ENCODE measurements around the gene ARL13A.
"Not testable (repeated sequence)": the region's sequence is repeated elsewhere in the genome, so short reads cannot be mapped to it uniquely, and the experiment has no call there.

Gene ARL13A

DNA sequence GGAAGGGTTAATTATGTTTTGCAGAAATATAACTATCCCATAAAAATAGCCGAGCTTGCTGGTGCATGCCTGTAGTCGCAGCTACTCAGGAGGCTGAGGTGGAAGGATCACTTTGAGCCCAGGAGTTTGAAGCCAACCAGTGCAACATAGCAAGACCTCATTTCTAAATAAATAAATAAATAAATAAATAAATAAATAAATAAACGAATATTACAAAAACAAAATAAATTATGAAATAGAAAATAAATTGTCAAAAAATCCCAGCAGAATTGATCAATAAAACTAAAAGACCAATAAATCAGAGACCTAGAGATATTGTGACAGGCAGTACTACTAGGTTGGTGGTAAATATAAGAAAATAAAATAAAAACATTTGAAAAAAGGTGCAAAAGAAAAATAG is 6.7 kb upstream of the ARL13A start:
- H3K36me3 ChIP-seq (ENCODE audit: insufficient read depth, low read depth, low read length): no peaks in the 10 kb centered on the region
- no peak overlapping the region for H3K4me3 ChIP-seq (ENCODE audit: low read length)
- H3K27me3 ChIP-seq (ENCODE audit: insufficient read depth, low read length): no peaks in the 10 kb centered on the region
- H3K27ac ChIP-seq (ENCODE audit: low read length): no peak overlapping the region
- H3K9me3 ChIP-seq (ENCODE audit: insufficient read depth, low read depth, low read length): no peaks in the 10 kb centered on the region
- no peak overlapping the region for H3K9ac ChIP-seq (ENCODE audit: low read depth, low read length)
- no peaks in the 10 kb centered on the region for H3K4me1 ChIP-seq (ENCODE audit: insufficient read depth, low read length)

DNA sequence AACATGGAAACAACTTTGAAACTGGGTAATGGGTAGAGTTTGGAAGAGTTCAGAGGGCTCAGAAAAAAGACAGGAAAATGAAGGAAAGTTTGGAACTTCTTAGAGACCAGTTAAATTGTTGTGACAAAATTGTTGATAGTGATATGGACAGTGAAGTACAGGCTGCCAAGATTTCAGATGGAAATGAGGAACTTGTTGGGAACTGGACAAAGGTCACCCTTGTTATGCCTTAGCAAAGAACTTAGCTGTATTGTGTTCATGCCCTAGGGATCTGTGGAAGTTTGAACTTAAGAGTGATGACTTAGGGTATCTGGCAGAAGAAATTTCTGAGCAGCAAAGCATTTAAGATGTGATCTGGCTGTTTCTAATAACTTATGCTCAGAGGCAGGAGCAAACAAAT is 5.1 kb upstream of the ARL13A start:
- no peak overlapping the region for H3K27ac ChIP-seq (ENCODE audit: low read length)
- H3K36me3 ChIP-seq (ENCODE audit: insufficient read depth, low read depth, low read length): no peaks in the 10 kb centered on the region
- no peaks in the 10 kb centered on the region for H3K27me3 ChIP-seq (ENCODE audit: insufficient read depth, low read length)
- no peak overlapping the region for H3K9ac ChIP-seq (ENCODE audit: low read depth, low read length)
- H3K4me1 ChIP-seq (ENCODE audit: insufficient read depth, low read length): no peaks in the 10 kb centered on the region
- no peak overlapping the region for H3K4me3 ChIP-seq (ENCODE audit: low read length)
- H3K9me3 ChIP-seq (ENCODE audit: insufficient read depth, low read depth, low read length): no peaks in the 10 kb centered on the region

DNA sequence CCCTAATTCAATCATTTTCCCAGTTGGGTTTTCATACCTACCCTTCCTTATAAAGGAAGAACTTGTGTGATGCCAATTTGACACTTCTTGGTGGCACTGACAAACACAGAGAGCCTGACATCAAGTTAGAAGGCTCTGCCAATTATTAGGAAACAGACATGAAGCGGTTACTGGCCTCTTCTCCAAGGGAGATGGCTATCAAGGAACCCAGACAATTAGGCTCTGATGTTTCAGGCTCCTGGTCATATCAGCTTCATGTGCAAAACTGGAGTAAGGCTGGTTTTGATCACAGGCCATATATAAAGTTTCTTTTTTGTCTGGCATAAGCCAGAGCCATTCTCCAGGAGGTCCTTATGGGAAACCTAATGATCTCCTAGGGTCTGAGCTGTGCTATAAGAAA is 428 bp downstream of the ARL13A start:
- Histone ChIP-seq H3K4me1 (ENCODE audit: insufficient read depth, low read length) (no peaks in the 10 kb centered on the region), H3K9me3 (ENCODE audit: insufficient read depth, low read depth, low read length) (no peaks in the 10 kb centered on the region; the same call in 1 of the 2 replicates), H3K4me3 (ENCODE audit: low read length) (no peak overlapping the region), H3K36me3 (ENCODE audit: insufficient read depth, low read depth, low read length) (no peaks in the 10 kb centered on the region), H3K27ac (ENCODE audit: low read length) (no peak overlapping the region), H3K9ac (ENCODE audit: low read depth, low read length) (no peak overlapping the region), H3K27me3 (ENCODE audit: insufficient read depth, low read length) (no peaks in the 10 kb centered on the region)

- no peaks in the 10 kb centered on the region for H3K27me3 ChIP-seq (ENCODE audit: insufficient read depth, low read length)
- no peak overlapping the region for H3K9ac ChIP-seq (ENCODE audit: low read depth, low read length)
- no peaks in the 10 kb centered on the region for H3K4me1 ChIP-seq (ENCODE audit: insufficient read depth, low read length)
- H3K36me3 ChIP-seq (ENCODE audit: insufficient read depth, low read depth, low read length): no peaks in the 10 kb centered on the region
- H3K27ac ChIP-seq (ENCODE audit: low read length): no peak overlapping the region
- no peaks in the 10 kb centered on the region; the same call in 1 of the 2 replicates for H3K9me3 ChIP-seq (ENCODE audit: insufficient read depth, low read depth, low read length)
- no peak overlapping the region for H3K4me3 ChIP-seq (ENCODE audit: low read length)
Measured at GRCh38 chrX:100973411-100973810, 3.9 kb downstream of the ARL13A start.

GRCh38 chrX:100975212-100975611 is 5.7 kb downstream of the ARL13A start:
- Histone ChIP-seq H3K9me3 (ENCODE audit: insufficient read depth, low read depth, low read length) (no peaks in the 10 kb centered on the region; the same call in 1 of the 2 replicates), H3K27me3 (ENCODE audit: insufficient read depth, low read length) (no peaks in the 10 kb centered on the region), H3K9ac (ENCODE audit: low read depth, low read length) (no peak overlapping the region), H3K4me3 (ENCODE audit: low read length) (no peak overlapping the region), H3K27ac (ENCODE audit: low read length) (no peak overlapping the region), H3K36me3 (ENCODE audit: insufficient read depth, low read depth, low read length) (no peaks in the 10 kb centered on the region), H3K4me1 (ENCODE audit: insufficient read depth, low read length) (no peaks in the 10 kb centered on the region)

DNA sequence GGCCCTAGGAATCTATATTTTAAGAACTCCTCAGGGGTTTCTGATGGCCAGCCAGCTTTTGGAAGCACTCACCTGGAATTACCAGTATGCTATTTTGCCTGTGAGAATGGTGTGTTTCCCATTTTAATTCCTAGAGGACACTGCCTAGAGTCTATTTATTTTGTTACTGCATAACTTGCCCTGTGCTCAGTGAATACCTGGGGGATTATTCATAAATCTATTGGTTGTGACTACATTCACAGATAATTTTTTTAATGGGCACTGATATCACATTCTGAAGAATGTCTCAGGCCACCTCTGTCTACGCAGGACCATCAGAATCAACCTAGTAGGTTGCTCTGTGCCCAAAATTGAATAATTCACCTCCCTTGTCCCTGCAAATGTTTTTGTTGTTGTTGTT is 6.7 kb downstream of the ARL13A start:
- H3K27ac ChIP-seq (ENCODE audit: low read length): no peak overlapping the region
- no peaks in the 10 kb centered on the region for H3K27me3 ChIP-seq (ENCODE audit: insufficient read depth, low read length)
- no peak overlapping the region for H3K4me3 ChIP-seq (ENCODE audit: low read length)
- H3K9ac ChIP-seq (ENCODE audit: low read depth, low read length): no peak overlapping the region
- no peaks in the 10 kb centered on the region for H3K4me1 ChIP-seq (ENCODE audit: insufficient read depth, low read length)
- H3K9me3 ChIP-seq (ENCODE audit: insufficient read depth, low read depth, low read length): no peaks in the 10 kb centered on the region; the same call in 1 of the 2 replicates
- no peaks in the 10 kb centered on the region for H3K36me3 ChIP-seq (ENCODE audit: insufficient read depth, low read depth, low read length)

- Histone ChIP-seq H3K4me1 (ENCODE audit: insufficient read depth, low read length) (no peaks in the 10 kb centered on the region), H3K9me3 (ENCODE audit: insufficient read depth, low read depth, low read length) (no peaks in the 10 kb centered on the region), H3K27me3 (ENCODE audit: insufficient read depth, low read length) (no peaks in the 10 kb centered on the region), H3K4me3 (ENCODE audit: low read length) (no peak overlapping the region), H3K9ac (ENCODE audit: low read depth, low read length) (no peak overlapping the region), H3K27ac (ENCODE audit: low read length) (no peak overlapping the region), H3K36me3 (ENCODE audit: insufficient read depth, low read depth, low read length) (no peaks in the 10 kb centered on the region)
Measured at GRCh38 chrX:100979881-100980607, 10.5 kb downstream of the ARL13A start.

GRCh38 chrX:100980608-100981497 is 11.3 kb downstream of the ARL13A start:
- Histone ChIP-seq H3K27ac (ENCODE audit: low read length) (no peak overlapping the region), H3K27me3 (ENCODE audit: insufficient read depth, low read length) (no peaks in the 10 kb centered on the region), H3K4me1 (ENCODE audit: insufficient read depth, low read length) (no peaks in the 10 kb centered on the region), H3K9me3 (ENCODE audit: insufficient read depth, low read depth, low read length) (no peaks in the 10 kb centered on the region), H3K9ac (ENCODE audit: low read depth, low read length) (no peak overlapping the region), H3K4me3 (ENCODE audit: low read length) (no peak overlapping the region), H3K36me3 (ENCODE audit: insufficient read depth, low read depth, low read length) (no peaks in the 10 kb centered on the region)

GRCh38 chrX:100981498-100981845 is 12.0 kb downstream of the ARL13A start:
- not testable (repeated sequence) for H3K9me3 ChIP-seq (ENCODE audit: insufficient read depth, low read depth, low read length); H3K36me3 ChIP-seq (ENCODE audit: insufficient read depth, low read depth, low read length); H3K27ac ChIP-seq (ENCODE audit: low read length); H3K9ac ChIP-seq (ENCODE audit: low read depth, low read length); H3K27me3 ChIP-seq (ENCODE audit: insufficient read depth, low read length); H3K4me1 ChIP-seq (ENCODE audit: insufficient read depth, low read length); H3K4me3 ChIP-seq (ENCODE audit: low read length)

- no peak overlapping the region for H3K4me3 ChIP-seq (ENCODE audit: low read length)
- no peak overlapping the region for H3K27ac ChIP-seq (ENCODE audit: low read length)
- H3K9ac ChIP-seq (ENCODE audit: low read depth, low read length): no peak overlapping the region
- no peaks in the 10 kb centered on the region for H3K9me3 ChIP-seq (ENCODE audit: insufficient read depth, low read depth, low read length)
- H3K4me1 ChIP-seq (ENCODE audit: insufficient read depth, low read length): no peaks in the 10 kb centered on the region
- no peaks in the 10 kb centered on the region for H3K27me3 ChIP-seq (ENCODE audit: insufficient read depth, low read length)
- no peaks in the 10 kb centered on the region for H3K36me3 ChIP-seq (ENCODE audit: insufficient read depth, low read depth, low read length)
Measured at GRCh38 chrX:100984818-100985217, 15.3 kb downstream of the ARL13A start.

- no peaks in the 10 kb centered on the region for H3K27me3 ChIP-seq (ENCODE audit: insufficient read depth, low read length)
- H3K9ac ChIP-seq (ENCODE audit: low read depth, low read length): no peak overlapping the region
- no peak overlapping the region for H3K4me3 ChIP-seq (ENCODE audit: low read length)
- H3K9me3 ChIP-seq (ENCODE audit: insufficient read depth, low read depth, low read length): no peaks in the 10 kb centered on the region
- no peak overlapping the region for H3K27ac ChIP-seq (ENCODE audit: low read length)
- no peaks in the 10 kb centered on the region for H3K36me3 ChIP-seq (ENCODE audit: insufficient read depth, low read depth, low read length)
- H3K4me1 ChIP-seq (ENCODE audit: insufficient read depth, low read length): no peaks in the 10 kb centered on the region
Measured at GRCh38 chrX:100990139-100990538, 20.6 kb downstream of the ARL13A start.

Data from iPS-20b (cell line).